Measurements from ENCODE around the gene DNAH2. TPM values are rescaled to one million over a fixed set of nuclear protein-coding genes. Genes with fewer than 3 reads are reported as not detected.

DNAH2 gene
- total RNA-seq, 1 experiment from 2014 or later = 0.15 TPM

DNA sequence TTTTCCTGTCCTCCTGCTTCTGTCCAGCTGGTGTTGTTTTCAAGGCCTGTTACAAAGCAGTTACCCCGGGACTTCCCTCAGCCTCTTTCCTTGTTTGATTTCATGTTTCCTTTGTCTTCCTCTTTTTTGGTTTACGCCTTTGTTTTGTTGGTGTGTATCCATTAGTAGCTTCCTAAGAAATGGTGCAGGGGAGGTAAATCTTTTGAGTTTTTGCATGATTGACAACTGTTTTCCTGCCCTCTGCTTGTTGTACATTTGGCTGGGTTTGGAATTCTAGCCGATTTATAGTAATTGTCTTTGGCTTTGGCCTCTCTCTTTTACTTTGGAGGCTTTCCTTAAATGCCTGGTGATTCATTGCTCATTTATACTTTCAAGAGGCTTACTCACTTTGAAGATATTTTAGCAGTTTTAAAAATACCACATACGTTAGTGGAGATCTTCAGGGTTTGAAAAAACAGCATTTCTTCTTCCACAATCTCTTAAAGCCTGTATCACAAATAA is 32.8 kb downstream of the DNAH2 start:
- H3K4me1 ChIP-seq (ENCODE audit: insufficient read depth, low read length) = no peaks in the 10 kb centered on the region
- no peak overlapping the region for H4K91ac ChIP-seq (ENCODE audit: insufficient read length, low read depth, low read length)
- no peaks in the 10 kb centered on the region for H3K79me2 ChIP-seq (ENCODE audit: insufficient read depth, low read length)
- H3K23me2 ChIP-seq (ENCODE audit: insufficient read length, low read depth, low read length, poor library complexity, severe bottlenecking) = no peaks in the 10 kb centered on the region
- no peak overlapping the region for H3K23ac ChIP-seq (ENCODE audit: insufficient read length, low read depth, low read length)
- no peak overlapping the region for H2BK5ac ChIP-seq (ENCODE audit: insufficient read length, low read length)
- H3K27ac Mint-ChIP-seq = no peak overlapping the region
- no peak overlapping the region for H3T11ph ChIP-seq (ENCODE audit: low read length)
- H3K4me1 Mint-ChIP-seq = peaks cover 6 to 8% of the 10 kb centered on the region in 2 experiments
- no peak overlapping the region for H3K4ac ChIP-seq (ENCODE audit: low read depth, low read length)
- no peak overlapping the region for H3K4me2 ChIP-seq (ENCODE audit: insufficient read depth, insufficient read length, low read length)
- no peaks in the 10 kb centered on the region for H3K79me1 ChIP-seq (ENCODE audit: insufficient read depth, low read depth, low read length, poor library complexity, severe bottlenecking)
- no peak overlapping the region for H2BK12ac ChIP-seq (ENCODE audit: insufficient read length, low read depth, low read length)
- no peak overlapping the region for H2BK120ac ChIP-seq (ENCODE audit: low read depth, low read length, poor library complexity, severe bottlenecking)
- H3K18ac ChIP-seq (ENCODE audit: insufficient read length, low read depth, low read length) = no peak overlapping the region
- H3K27me3 Mint-ChIP-seq (ENCODE audit: low read depth) = peaks cover 1% of the 10 kb centered on the region; the same call in 1 of the 2 replicates
- H4K5ac ChIP-seq (ENCODE audit: insufficient read length, low read depth, low read length) = no peak overlapping the region
- no peaks in the 10 kb centered on the region for H4K20me1 ChIP-seq (ENCODE audit: control insufficient read depth, insufficient read depth, insufficient read length)
- H2AFZ ChIP-seq (ENCODE audit: low read length) = no peak overlapping the region
- no CpG with 5 or more reads among the region's 4 CpGs for WGBS (ENCODE audit: extremely low coverage, insufficient read length, low lambda C conversion rate)
- H2BK20ac ChIP-seq (ENCODE audit: low read depth, low read length, poor library complexity, severe bottlenecking) = no peak overlapping the region
- H3K14ac ChIP-seq (ENCODE audit: insufficient read depth, low read length) = no peak overlapping the region
- no peak overlapping the region for H3K27ac ChIP-seq (ENCODE audit: insufficient read length, low read depth, low read length)
- DNase-seq = no peak
- H3K36me3 Mint-ChIP-seq (ENCODE audit: insufficient read depth in 1 of 3, low read depth in 3 of 3) = no peaks in the 10 kb centered on the region
- H4K8ac ChIP-seq (replicated peaks; ENCODE audit: insufficient read length, low read depth, low read length) = no peak overlapping the region
- H3K9me3 ChIP-seq (ENCODE audit: control insufficient read depth, low read depth, low read length) = no peaks in the 10 kb centered on the region
- H3K9me3 Mint-ChIP-seq = no peaks in the 10 kb centered on the region
- H3K27me3 ChIP-seq (ENCODE audit: insufficient read depth, low read length) = no peaks in the 10 kb centered on the region
- TF ChIP-seq, protein P1, sequence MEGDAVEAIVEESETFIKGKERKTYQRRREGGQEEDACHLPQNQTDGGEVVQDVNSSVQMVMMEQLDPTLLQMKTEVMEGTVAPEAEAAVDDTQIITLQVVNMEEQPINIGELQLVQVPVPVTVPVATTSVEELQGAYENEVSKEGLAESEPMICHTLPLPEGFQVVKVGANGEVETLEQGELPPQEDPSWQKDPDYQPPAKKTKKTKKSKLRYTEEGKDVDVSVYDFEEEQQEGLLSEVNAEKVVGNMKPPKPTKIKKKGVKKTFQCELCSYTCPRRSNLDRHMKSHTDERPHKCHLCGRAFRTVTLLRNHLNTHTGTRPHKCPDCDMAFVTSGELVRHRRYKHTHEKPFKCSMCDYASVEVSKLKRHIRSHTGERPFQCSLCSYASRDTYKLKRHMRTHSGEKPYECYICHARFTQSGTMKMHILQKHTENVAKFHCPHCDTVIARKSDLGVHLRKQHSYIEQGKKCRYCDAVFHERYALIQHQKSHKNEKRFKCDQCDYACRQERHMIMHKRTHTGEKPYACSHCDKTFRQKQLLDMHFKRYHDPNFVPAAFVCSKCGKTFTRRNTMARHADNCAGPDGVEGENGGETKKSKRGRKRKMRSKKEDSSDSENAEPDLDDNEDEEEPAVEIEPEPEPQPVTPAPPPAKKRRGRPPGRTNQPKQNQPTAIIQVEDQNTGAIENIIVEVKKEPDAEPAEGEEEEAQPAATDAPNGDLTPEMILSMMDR (conservative IDR thresholded peaks at IDR 0.05) = no peak
- no peak overlapping the region for H2BK15ac ChIP-seq (ENCODE audit: low read depth, low read length)
- H3K4me3 Mint-ChIP-seq = no peak overlapping the region
- no peak overlapping the region for H2AK5ac ChIP-seq (ENCODE audit: insufficient read length, low read length)
- H3K56ac ChIP-seq (ENCODE audit: insufficient read length, low read depth, low read length) = no peak overlapping the region
- no peak overlapping the region for H3K9ac ChIP-seq (ENCODE audit: extremely low read depth, insufficient read length, low read length)
